ENCODE results near the gene PLEKHF1. TPM values are rescaled to one million over a fixed set of nuclear protein-coding genes. Genes with fewer than 3 reads are reported as not detected.
A peak's percentile ranks its signal among the peaks of the same experiment; 100 is the strongest.

Gene PLEKHF1
- total and polyA plus RNA-seq, 2 of the 8 experiments (the other 6 are each of a cell fraction or from before 2014, with no cell fraction given) = 11.1 to 18.4 TPM

DNA sequence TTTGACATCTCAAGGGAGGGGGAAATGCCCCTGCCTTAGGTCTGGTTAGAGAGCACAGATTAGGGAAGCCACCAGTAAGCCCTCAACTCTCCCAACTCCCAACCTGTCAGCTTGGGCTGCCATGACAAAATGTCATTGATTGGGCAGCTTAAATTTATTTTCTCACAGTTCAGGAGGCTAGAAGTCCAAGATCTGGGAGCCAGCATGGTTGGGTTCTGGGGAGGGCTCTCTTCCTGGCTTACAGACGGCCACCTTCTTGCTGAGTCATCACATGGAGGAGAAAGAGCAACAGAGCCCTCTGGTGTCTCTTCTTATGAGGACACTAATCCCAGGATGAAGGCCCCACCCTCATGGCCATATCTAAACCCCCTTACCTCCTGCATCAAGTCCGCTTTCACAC is 25.6 kb downstream of the PLEKHF1 start:
- Histone ChIP-seq H3K27ac (ENCODE audit: low read depth, low read length) (peak overlapping the region; percentile 37; the same call in 1 of the 2 replicates), H2BK5ac (ENCODE audit: low read depth, low read length) (peak overlapping the region; percentile 95; the same call in 1 of the 2 replicates), H3K36me3 (ENCODE audit: control insufficient read depth in 2 of 4, insufficient read depth in 4 of 4, low read length in 3 of 4) (no peaks in the 10 kb centered on the region), H4K20me1 (replicated peaks in 1 of 2; ENCODE audit: control insufficient read depth in 1 of 2, insufficient read depth in 2 of 2, low read length in 2 of 2) (no peaks in the 10 kb centered on the region), H4K8ac (ENCODE audit: extremely low read depth, insufficient read depth, low read length) (no peak overlapping the region; the same call in 1 of the 2 replicates), H3K9me3 (ENCODE audit: insufficient read depth in 2 of 2, low read depth in 1 of 2, low read length in 1 of 2) (no peaks in the 10 kb centered on the region), H3K4me1 (replicated peaks in 1 of 4; ENCODE audit: control insufficient read depth in 3 of 4, insufficient read depth in 4 of 4, low read length in 3 of 4) (peaks cover 0 to 4% (median 1%) of the 10 kb centered on the region in 4 experiments; a peak in 1 of 7 replicates), H3K4me2 (ENCODE audit: insufficient read depth in 1 of 2, low read depth in 2 of 2, low read length in 2 of 2) (no peak overlapping the region), H2AK5ac (ENCODE audit: low read depth, low read length) (no peak overlapping the region), H2AFZ (ENCODE audit: low read length) (peak overlapping the region; percentile 89), H4K5ac (ENCODE audit: insufficient read length, low read depth, low read length) (no peak overlapping the region), H3K56ac (replicated peaks; ENCODE audit: insufficient read length, low read depth, low read length) (no peak overlapping the region), H3K27me3 (replicated peaks in 1 of 4; ENCODE audit: control insufficient read depth in 3 of 4, extremely low read depth in 1 of 4, insufficient read depth in 3 of 4, low read length in 3 of 4) (no peaks in the 10 kb centered on the region; a peak in 1 of 7 replicates), H3K79me1 (ENCODE audit: low read depth, low read length) (no peaks in the 10 kb centered on the region), H3K18ac (ENCODE audit: extremely low read depth, low read length) (peak overlapping the region; percentile 91), H4K91ac (replicated peaks; ENCODE audit: insufficient read length, low read length) (peak overlapping the region; percentile 98), H3K14ac (ENCODE audit: insufficient read length) (no peak overlapping the region), H3K23me2 (ENCODE audit: low read depth, low read length) (no peaks in the 10 kb centered on the region), H2BK20ac (ENCODE audit: low read length) (peak overlapping the region; percentile 96), H2BK120ac (replicated peaks; ENCODE audit: low read depth, low read length) (peak overlapping the region; percentile 96), H2BK12ac (ENCODE audit: low read depth, low read length) (peak overlapping the region; percentile 86), H3K79me2 (ENCODE audit: control insufficient read depth in 1 of 2, insufficient read depth in 2 of 2, low read length in 2 of 2) (no peaks in the 10 kb centered on the region), H3K9ac (replicated peaks in 1 of 4; ENCODE audit: extremely low read depth in 1 of 4, low read depth in 3 of 4, low read length in 3 of 4) (no peak overlapping the region), H3K23ac (ENCODE audit: insufficient read length) (no peak overlapping the region), H3K4ac (replicated peaks; ENCODE audit: insufficient read length, low read depth, low read length) (peak overlapping the region; percentile 1), H3K4me3 (ENCODE audit: extremely low read depth in 1 of 4, insufficient read depth in 2 of 4, low read depth in 3 of 4, low read length in 4 of 4) (no peak overlapping the region), H2BK15ac (ENCODE audit: low read length) (no peak overlapping the region; the same call in 1 of the 2 replicates)
- ChIA-PET CTCF (ENCODE audit: partially characterized antibody) (interaction anchor here (0.7 to 7.6 kb wide), 12 partner anchors 13 to 84 kb away, joined by 3 to 67 read pairs (median 4); partner anchors contain the start of genes PLEKHF1 and POP4), POLR2A (ENCODE audit: partially characterized antibody) (interaction anchor here (0.6 to 1.2 kb wide), 2 partner anchors 31 to 85 kb away, joined by 3 to 4 read pairs; partner anchors contain the start of gene POP4)
- no peak for FAIRE-seq
- WGBS, 2 experiments (ENCODE audit: extremely low coverage in 1 of 2, insufficient coverage in 1 of 2, insufficient read length in 1 of 2, insufficient replicate concordance in 2 of 2, low coverage in 1 of 2, low lambda C conversion rate in 2 of 2, missing lambda C conversion rate in 1 of 2) = 46% methylated on average over 2 of the region's 2 CpGs; no CpG with 5 or more reads in 1 of the 2 experiments
- DNase-seq (ENCODE audit: low read depth in 1 of 2, low spot score in 2 of 2) = peak in 1 of 2 experiments; percentile 58
- TF ChIP-seq POLR2AphosphoS5 (IDR thresholded peaks at IDR 0.05; ENCODE audit: low read depth, low read length) (no peak), SP4 (IDR thresholded peaks at IDR 0.05; ENCODE audit: low read length) (no peak), CHD1 (IDR thresholded peaks at IDR 0.05; ENCODE audit: low read depth, low read length) (no peak), ZNF274 (IDR thresholded peaks at IDR 0.05; ENCODE audit: borderline replicate concordance, extremely low read depth, low read length) (no peak), KDM5A (IDR thresholded peaks at IDR 0.05; ENCODE audit: low read length) (no peak), TBP (IDR thresholded peaks at IDR 0.05; ENCODE audit: low read depth, low read length) (no peak), CBX5 (IDR thresholded peaks at IDR 0.05; ENCODE audit: low read depth, low read length) (no peak), EP300 (IDR thresholded peaks at IDR 0.05; ENCODE audit: borderline replicate concordance in 1 of 2, low read depth in 2 of 2, low read length in 2 of 2) (no peak), KDM1A (IDR thresholded peaks at IDR 0.05; ENCODE audit: borderline replicate concordance, low read length) (no peak), SIX5 (IDR thresholded peaks at IDR 0.05; ENCODE audit: low read depth, low read length) (no peak), JUND (IDR thresholded peaks at IDR 0.05; ENCODE audit: low read length) (peak; percentile 93), BACH1 (IDR thresholded peaks at IDR 0.05; ENCODE audit: low read length) (peak; percentile 100), EZH2 (IDR thresholded peaks at IDR 0.05; ENCODE audit: low read depth, low read length, severe bottlenecking) (no peak)
- TF ChIP-seq, protein P1, sequence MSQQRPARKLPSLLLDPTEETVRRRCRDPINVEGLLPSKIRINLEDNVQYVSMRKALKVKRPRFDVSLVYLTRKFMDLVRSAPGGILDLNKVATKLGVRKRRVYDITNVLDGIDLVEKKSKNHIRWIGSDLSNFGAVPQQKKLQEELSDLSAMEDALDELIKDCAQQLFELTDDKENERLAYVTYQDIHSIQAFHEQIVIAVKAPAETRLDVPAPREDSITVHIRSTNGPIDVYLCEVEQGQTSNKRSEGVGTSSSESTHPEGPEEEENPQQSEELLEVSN (IDR thresholded peaks at IDR 0.05) = no peak

Data from H1 (cell line).